Panc1 (cell line): ENCODE measurements around the gene DEPDC1. TPM values are rescaled to one million over a fixed set of nuclear protein-coding genes. Genes with fewer than 3 reads are reported as not detected.

ENCODE experiments used
- ATAC-seq: fragments of 200-7000 bp; cut with Tn5 transposase; 2 replicates; pipeline ENCODE4 v1.9.1; 2020; ENCODE audit warnings: mild to moderate bottlenecking, moderate library complexity
- BruUV-seq: library from RNA; stranded (reverse); fragments of 400-500 nt; replicated peaks from 2 replicates; lab custom pipeline; 2021; lab: Mats Ljungman, UMichigan
- CTCF ChIA-PET: fragments of 300-600 bp; sonication (Branson Sonifier 250); formaldehyde crosslinking; loops from one replicate; lab custom pipeline; 2022; ENCODE audit warnings: antibody characterized with exemption; lab: Charles Lee
- POLR2A ChIA-PET: fragments of 300-600 bp; sonication (Branson Sonifier 250); formaldehyde crosslinking; loops from one replicate; lab custom pipeline; 2022; ENCODE audit warnings: antibody characterized with exemption; lab: Charles Lee
- DNase-seq: peaks from one replicate; pipeline ENCODE4 v3.0.0-alpha.2; 2010; ENCODE audit warnings: low read depth, low spot score
- H3K27ac ChIP-seq: 2 replicates; pipeline ENCODE4 v1.5.1; 2011; ENCODE audit warnings: mild to moderate bottlenecking, low read length, inconsistent platforms
- H3K27me3 ChIP-seq: fragments of 200-500 bp; sonication (Bioruptor generic); 2 replicates; pipeline ENCODE4 v1.6.0; 2014; ENCODE audit warnings: low read length, inconsistent platforms; ENCODE audit not compliant: control insufficient read depth, insufficient read depth
- H3K36me3 ChIP-seq: fragments of 200-500 bp; sonication (Bioruptor generic); 2 replicates; pipeline ENCODE4 v1.5.1; 2014; ENCODE audit warnings: inconsistent platforms, mild to moderate bottlenecking, low read length, moderate library complexity; ENCODE audit not compliant: control insufficient read depth, insufficient read depth
- H3K4me1 ChIP-seq: 2 replicates; pipeline ENCODE4 v1.5.1; 2011; ENCODE audit warnings: inconsistent platforms, mild to moderate bottlenecking, low read length, moderate library complexity; ENCODE audit not compliant: control insufficient read depth, insufficient read depth
- H3K4me3 ChIP-seq, 2 experiments: 2 replicates each; pipeline ENCODE4 v1.5.1; 2011 to 2012; ENCODE audit warnings: low read depth in 2 of 2, low read length in 2 of 2, mild to moderate bottlenecking in 2 of 2, inconsistent platforms in 1 of 2, moderate library complexity in 1 of 2
- H3K9me3 ChIP-seq: fragments of 200-500 bp; sonication (Bioruptor generic); 2 replicates; pipeline ENCODE4 v1.5.1; 2014; ENCODE audit warnings: low read depth, mild to moderate bottlenecking, inconsistent platforms, low read length, moderate library complexity; ENCODE audit not compliant: control insufficient read depth, insufficient read depth
- CTCF ChIP-seq: fragments of 450-650 bp; IDR thresholded peaks from 2 replicates; pipeline ENCODE4 v1.5.1; 2017; ENCODE audit warnings: mild to moderate bottlenecking
- POLR2AphosphoS5 ChIP-seq: IDR thresholded peaks from 2 replicates; pipeline ENCODE4 v1.6.1; 2012; ENCODE audit warnings: mild to moderate bottlenecking, low read depth, low read length, moderate library complexity
- REST ChIP-seq, 2 experiments: IDR thresholded peaks; 2 replicates each; pipeline ENCODE4 v1.6.1; 2011 to 2012; ENCODE audit warnings: low read depth in 2 of 2, control low read depth in 1 of 2, low read length in 1 of 2, mild to moderate bottlenecking in 1 of 2, moderate library complexity in 1 of 2; ENCODE audit not compliant: insufficient read depth in 1 of 2
- SIN3A ChIP-seq: IDR thresholded peaks from 2 replicates; pipeline ENCODE4 v1.6.1; 2012; ENCODE audit warnings: low read depth, mild to moderate bottlenecking, low read length, moderate library complexity, borderline replicate concordance; ENCODE audit not compliant: insufficient read depth
- TCF7L2 ChIP-seq: IDR thresholded peaks from 2 replicates; pipeline ENCODE4 v1.6.1; 2011; ENCODE audit warnings: mild to moderate bottlenecking, low read depth, low read length, inconsistent platforms
- in situ Hi-C: cut with HindIII; loops from 2 replicates; pipeline ENCODE4 v1.10.0; 2016; ENCODE audit warnings: low sequenced_read_pairs, low pct_unique_long_range_greater_than_20kb
- intact Hi-C: fragments of 100-400 bp; cut with micrococcal nuclease; formaldehyde crosslinking; loops from one replicate; pipeline ENCODE4 v1.10.0; 2022; ENCODE audit not compliant: unreplicated experiment
- total RNA-seq: library from RNA; stranded (reverse); gene quantifications from one replicate; pipeline ENCODE4 v1.2.1, GENCODE V29; 2021; ENCODE audit not compliant: unreplicated experiment

The DEPDC1 gene
- total RNA-seq, 1 experiment from 2014 or later, result 43.0 TPM

GRCh38 chr1:68470388-68470970 is 26.4 kb downstream of the DEPDC1 start:
- peaks cover 3% of the 10 kb centered on the region; the same call in 1 of the 2 replicates for H3K36me3 ChIP-seq
- ATAC-seq (no peak), DNase-seq (no peak)
- in situ Hi-C loops, result no loop called here
- H3K27me3 ChIP-seq, result no peaks in the 10 kb centered on the region
- H3K27ac ChIP-seq, result no peak overlapping the region
- no TSS peak for BruUV-seq
- no peaks in the 10 kb centered on the region for H3K4me1 ChIP-seq
- ChIA-PET POLR2A (interaction anchor here (0.5 kb wide), 1 partner anchor 132 kb away, joined by 8 read pairs; no protein-coding TSS in a partner anchor), CTCF (no interaction called here)
- TF ChIP-seq TCF7L2, result no peak
- TF ChIP-seq CTCF, result peak; percentile 77; the same call in 1 of the 2 replicates
- no peak overlapping the region for H3K4me3 ChIP-seq
- intact Hi-C loops, result loop anchor here (5.0 kb wide), 1 partner anchor 1267 kb away; no protein-coding TSS in a partner anchor
- H3K9me3 ChIP-seq, result no peaks in the 10 kb centered on the region

- ChIA-PET CTCF (no interaction called here), POLR2A (no interaction called here)
- no peak for TF ChIP-seq TCF7L2
- TF ChIP-seq POLR2AphosphoS5, result no peak
- TF ChIP-seq REST (IDR thresholded peaks at IDR 0.05; ENCODE audit: insufficient read depth in 1 of 2, low read depth in 2 of 2, low read length in 1 of 2), result no peak
- TF ChIP-seq SIN3A, result no peak
- no peak for TF ChIP-seq CTCF
- H3K4me3 ChIP-seq, result no peak overlapping the region
- in situ Hi-C loops (no loop called here), intact Hi-C loops (no loop called here)
- H3K27me3 ChIP-seq, result no peaks in the 10 kb centered on the region; the same call in 1 of the 2 replicates
- no TSS peak for BruUV-seq
- no peaks in the 10 kb centered on the region for H3K9me3 ChIP-seq
- H3K36me3 ChIP-seq, result no peaks in the 10 kb centered on the region
- H3K27ac ChIP-seq, result no peak overlapping the region
- no peaks in the 10 kb centered on the region for H3K4me1 ChIP-seq
- no peak for ATAC-seq
- no peak for DNase-seq
Observed at GRCh38 chr1:68464891-68465290, 32.0 kb downstream of the DEPDC1 start.
